Prostate gland (tissue), 2 donors: ENCODE data around the gene CDRT15L2.
"Not testable (repeated sequence)": the region's sequence is repeated elsewhere in the genome, so short reads cannot be mapped to it uniquely, and the experiment has no call there.

Experiments
- CTCF ChIP-seq, 4 experiments: fragments of 200-600 bp in 2 of 4; fragments of 450-650 bp in 2 of 4; sonication (generic) in 2 of 4; IDR thresholded peaks; 1 replicate in 3 of 4; 2 replicates in 1 of 4; pipeline ENCODE4 v1.5.1; 2016 to 2019; ENCODE audit warnings: antibody characterized with exemption in 4 of 4, mild to moderate bottlenecking in 2 of 4, moderate library complexity in 2 of 4
- POLR2AphosphoS5 ChIP-seq: sonication (generic); formaldehyde crosslinking; IDR thresholded peaks from one replicate; pipeline ENCODE4 v1.6.1; 2017; ENCODE audit warnings: antibody characterized with exemption

GRCh38 chr17:20583891-20584577 is 4.5 kb downstream of the CDRT15L2 start:
- TF ChIP-seq CTCF (IDR thresholded peaks at IDR 0.05); POLR2AphosphoS5: not testable (repeated sequence)
